AG04450 (cell line): ENCODE measurements around the gene AMFR. TPM values are rescaled to one million over a fixed set of nuclear protein-coding genes. Genes with fewer than 3 reads are reported as not detected.
A peak's percentile ranks its signal among the peaks of the same experiment; 100 is the strongest.

Source experiments
- CTCF ChIA-PET: fragments of 300-600, 350-600 bp; formaldehyde crosslinking; extraction: SDS; loops from one replicate; lab custom pipeline; 2022; ENCODE audit warnings: antibody characterized with exemption, inconsistent platforms; lab: Charles Lee
- POLR2A ChIA-PET: fragments of 350-600 bp; formaldehyde crosslinking; extraction: SDS; loops from one replicate; lab custom pipeline; 2021; ENCODE audit warnings: antibody characterized with exemption, inconsistent platforms; lab: Yijun Ruan, JAX
- DNase-seq: peaks from one replicate; pipeline ENCODE4 v3.0.0-alpha.2; 2011; ENCODE audit warnings: low read depth, low spot score
- H3K27ac ChIP-seq: one replicate; pipeline ENCODE4 v1.5.1; 2012; ENCODE audit warnings: low read depth, low read length, control low read depth
- H3K27me3 ChIP-seq: one replicate; pipeline ENCODE4 v1.6.0; 2012; ENCODE audit warnings: low read length; ENCODE audit not compliant: control insufficient read depth, insufficient read depth
- H3K4me3 ChIP-seq: 2 replicates; pipeline ENCODE4 v1.5.1; 2011; ENCODE audit warnings: mild to moderate bottlenecking, low read depth, low read length, control low read depth
- H3K9me3 ChIP-seq: 2 replicates; pipeline ENCODE4 v1.5.1; 2012; ENCODE audit warnings: low read length; ENCODE audit not compliant: control insufficient read depth, insufficient read depth
- CTCF ChIP-seq: IDR thresholded peaks from 2 replicates; pipeline ENCODE4 v1.5.1; 2011; ENCODE audit warnings: low read depth, low read length, control low read depth, inconsistent platforms
- polyA plus RNA-seq: library from polyadenylated mRNA; depleted of rRNA; stranded (reverse); fragments of >200 nt; gene quantifications from 2 replicates; pipeline ENCODE4 v1.2.3, GENCODE V29; 2011

The AMFR gene
- polyA plus RNA-seq, 1 experiment = 77.9 TPM

GRCh38 chr16:56356276-56357240 lies 68.8 kb downstream of the AMFR start:
- ChIA-PET POLR2A (interaction anchor here (1.0 to 1.7 kb wide), 3 partner anchors 12 to 94 kb away, joined by 4 to 6 read pairs (median 5); partner anchors contain the start of gene NUDT21), CTCF (interaction anchor here (0.5 to 3.7 kb wide), 34 partner anchors 9 to 885 kb away, joined by 3 to 28 read pairs (median 5); partner anchors contain the start of genes NUDT21 and OGFOD1)
- peak; percentile 90 for TF ChIP-seq CTCF
- DNase-seq = peak; percentile 70
- no peaks in the 10 kb centered on the region for H3K9me3 ChIP-seq
- H3K27me3 ChIP-seq = no peaks in the 10 kb centered on the region
- H3K27ac ChIP-seq = peak overlapping the region; percentile 94
- H3K4me3 ChIP-seq = peak overlapping the region; percentile 41

- ChIA-PET POLR2A (interaction anchor here (1.0 to 1.7 kb wide), 3 partner anchors 11 to 95 kb away, joined by 4 to 6 read pairs (median 5); partner anchors contain the start of gene NUDT21), CTCF (interaction anchor here (0.7 to 3.7 kb wide), 29 partner anchors 9 to 884 kb away, joined by 3 to 28 read pairs (median 5); partner anchors contain the start of genes NUDT21 and OGFOD1)
- Histone ChIP-seq H3K27ac (peak overlapping the region; percentile 94), H3K4me3 (peak overlapping the region; percentile 41), H3K27me3 (no peaks in the 10 kb centered on the region), H3K9me3 (no peaks in the 10 kb centered on the region)
- TF ChIP-seq CTCF = no peak
- no peak for DNase-seq
These were observed 69.5 kb downstream of the AMFR start for GRCh38 chr16:56355786-56356275.

- Histone ChIP-seq H3K4me3 (no peak overlapping the region), H3K9me3 (no peaks in the 10 kb centered on the region), H3K27ac (no peak overlapping the region), H3K27me3 (no peaks in the 10 kb centered on the region)
- ChIA-PET CTCF (interaction anchor here (1.8 to 3.7 kb wide), 3 partner anchors 23 to 36 kb away, joined by 14 to 26 read pairs (median 16); no protein-coding TSS in a partner anchor), POLR2A (no interaction called here)
- TF ChIP-seq CTCF = no peak
- DNase-seq = no peak
These were observed 70.1 kb downstream of the AMFR start for GRCh38 chr16:56355221-56355620.

- ChIA-PET POLR2A (no interaction called here), CTCF (interaction anchor here (2.3 to 3.7 kb wide), 2 partner anchors 23 to 36 kb away, joined by 14 to 26 read pairs; no protein-coding TSS in a partner anchor)
- H3K27me3 ChIP-seq = no peaks in the 10 kb centered on the region
- DNase-seq = no peak
- no peak for TF ChIP-seq CTCF
- H3K27ac ChIP-seq = no peak overlapping the region
- H3K4me3 ChIP-seq = no peak overlapping the region
- H3K9me3 ChIP-seq = no peaks in the 10 kb centered on the region
These were observed 70.6 kb downstream of the AMFR start for GRCh38 chr16:56354746-56355145.
